HG02943 (cell line): ENCODE measurements around the gene SUB1.

ENCODE experiments used
- ATAC-seq: cut with Tn5 transposase; IDR thresholded peaks from one replicate; pipeline ENCODE4 v1.9.1; 2021; ENCODE audit warnings: mild to moderate bottlenecking, low read depth, moderate library complexity; ENCODE audit not compliant: unreplicated experiment

The SUB1 gene

DNA sequence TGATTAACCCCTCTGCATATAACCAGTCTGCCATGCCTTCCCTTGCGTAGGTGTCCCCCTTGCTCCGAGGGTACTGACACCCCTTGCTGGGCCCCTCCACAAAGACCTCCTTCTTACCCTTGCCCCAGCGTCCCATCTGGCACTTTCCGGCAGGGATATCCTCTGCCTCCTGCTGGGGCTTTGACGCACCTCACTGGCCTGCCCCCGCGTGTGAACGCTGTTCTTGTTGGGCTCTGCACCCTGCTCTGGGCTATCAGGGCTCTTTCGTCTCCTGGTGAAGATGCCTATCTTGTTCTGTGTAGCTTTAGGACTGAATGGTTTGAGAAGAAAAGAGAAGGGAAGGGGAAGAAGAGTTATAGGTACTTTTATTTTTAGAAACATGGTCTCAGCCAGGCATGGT lies 53.0 kb downstream of the SUB1 start:
- no peak for ATAC-seq

DNA sequence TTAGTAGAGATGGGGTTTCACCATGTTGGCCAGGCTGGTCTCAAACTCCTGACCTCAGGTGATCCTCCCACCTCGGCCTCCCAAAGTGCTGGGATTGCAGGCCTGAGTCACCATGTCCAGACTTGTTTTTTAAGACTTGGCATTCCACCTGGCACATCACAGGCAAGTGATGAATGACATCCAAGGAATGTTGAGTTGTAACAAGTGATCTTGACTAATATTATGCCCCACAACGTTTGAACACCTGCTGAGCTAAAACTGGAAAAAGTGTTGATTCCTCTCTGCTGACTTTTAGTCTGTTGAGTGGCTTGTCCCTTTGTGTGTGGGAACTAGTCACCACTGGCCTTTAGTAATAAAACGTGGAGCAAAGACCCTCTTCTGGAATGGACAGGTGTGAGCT lies 54.6 kb downstream of the SUB1 start:
- no peak for ATAC-seq

DNA sequence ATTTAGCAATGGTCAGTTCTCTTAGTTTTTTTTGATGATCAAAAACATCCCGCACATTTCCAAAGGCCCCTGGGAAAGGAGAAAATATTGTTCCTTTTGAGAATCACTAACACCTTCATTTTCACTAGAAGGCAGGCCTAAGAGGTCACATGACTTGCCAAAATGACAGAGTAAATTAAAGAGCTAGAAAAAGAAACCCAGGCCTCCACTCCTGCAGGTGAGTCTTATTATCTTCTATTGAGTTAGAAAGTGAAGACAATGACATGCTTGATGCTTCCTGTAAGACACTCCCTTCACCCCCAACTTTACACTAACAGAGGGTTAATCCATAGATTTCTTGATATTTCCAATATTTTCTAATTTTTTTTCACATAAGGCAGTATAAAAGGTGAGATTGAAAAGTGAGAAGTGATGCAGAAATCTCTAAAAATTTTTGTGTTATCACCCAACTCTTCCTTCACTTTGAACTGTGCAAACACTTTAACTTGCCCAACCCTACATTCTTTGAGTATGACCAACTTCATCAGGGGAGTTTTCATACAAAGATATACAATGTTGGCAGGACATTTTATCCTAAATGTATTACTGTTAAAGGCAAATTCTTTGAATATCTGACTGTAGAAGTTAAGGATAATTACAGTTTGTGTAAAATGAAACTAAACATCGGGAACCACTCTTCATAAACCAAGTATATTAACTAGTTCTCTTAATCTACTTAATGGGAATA lies 57.1 kb downstream of the SUB1 start:
- ATAC-seq = no peak

DNA sequence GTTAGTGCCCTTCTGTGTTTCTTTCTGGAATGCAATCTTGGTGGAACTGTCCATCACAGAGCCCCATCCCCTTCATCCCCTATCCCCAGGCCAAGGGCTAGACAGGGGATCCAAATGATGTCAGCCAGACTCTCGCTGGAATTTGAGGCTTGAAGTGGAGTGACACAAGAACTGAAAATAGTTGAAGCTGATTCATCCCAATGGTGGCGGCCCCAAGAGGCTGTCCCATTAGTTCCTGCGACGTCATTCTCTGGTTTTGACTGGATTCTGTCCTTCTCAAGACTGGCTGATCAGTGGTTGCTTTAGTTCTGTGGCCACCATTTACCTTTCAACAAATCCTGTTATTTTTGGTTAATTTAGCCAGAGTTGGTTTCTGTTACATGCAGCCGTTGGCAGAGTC lies 59.9 kb downstream of the SUB1 start:
- no peak for ATAC-seq

DNA sequence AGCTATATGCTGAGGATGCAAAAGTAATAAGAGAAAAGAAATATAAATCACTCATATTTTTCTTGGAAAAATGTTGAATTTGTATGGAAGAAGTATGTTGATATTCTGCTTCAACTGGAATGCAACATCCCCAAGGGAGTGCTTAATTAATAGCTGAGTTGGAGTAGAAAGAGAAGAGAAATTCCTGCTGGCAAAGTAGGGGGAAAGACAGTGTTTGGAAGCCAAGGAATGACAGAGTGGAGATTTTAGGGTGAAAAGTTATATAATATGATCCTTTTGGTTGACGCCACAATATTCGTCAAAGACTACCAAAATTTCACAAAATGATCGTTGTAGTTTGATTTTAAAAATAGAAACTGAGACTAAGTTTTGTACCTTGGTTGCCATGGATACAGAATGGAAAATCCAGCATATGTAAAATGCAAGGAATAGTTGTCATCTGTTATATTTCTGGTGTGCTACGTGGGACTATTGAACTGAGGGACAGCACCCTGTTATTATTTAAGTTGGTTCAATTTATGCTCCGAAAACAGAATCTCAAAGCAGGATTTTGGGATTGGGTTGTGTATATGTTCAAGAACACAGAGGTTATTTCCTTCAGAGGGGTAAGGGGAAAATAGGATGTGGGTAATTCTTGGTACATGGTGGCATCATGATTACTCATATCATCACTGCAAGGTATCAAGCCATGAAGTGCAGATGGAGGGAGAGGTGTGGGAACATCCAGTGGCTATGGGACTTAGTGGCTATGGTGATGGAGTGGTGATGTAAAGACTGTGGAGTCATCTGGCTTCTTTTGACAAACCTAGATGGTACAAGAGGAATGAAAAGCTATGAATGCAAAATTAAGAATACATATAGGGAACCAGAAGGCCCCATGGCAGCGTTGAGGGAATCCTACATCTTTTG lies 61.0 kb downstream of the SUB1 start:
- ATAC-seq = no peak

DNA sequence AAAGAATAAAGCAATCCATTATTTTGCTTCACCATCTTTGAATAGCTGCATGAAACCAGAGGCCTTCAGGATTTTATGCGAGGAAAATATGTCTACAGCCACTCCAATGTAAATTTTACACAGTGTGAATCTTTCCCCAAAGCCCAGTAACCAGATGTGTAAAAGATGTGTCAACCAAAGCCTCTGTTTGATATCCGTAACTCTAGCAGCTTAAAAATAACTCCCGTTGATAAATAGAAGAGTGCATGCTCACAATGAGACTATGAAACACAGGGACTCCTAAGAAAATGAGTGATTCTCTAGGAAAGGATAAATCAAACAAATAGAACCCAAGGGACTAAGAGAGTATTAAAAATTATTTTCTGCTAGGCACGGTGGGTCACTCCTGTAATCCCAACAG lies 65.7 kb downstream of the SUB1 start:
- ATAC-seq = no peak

DNA sequence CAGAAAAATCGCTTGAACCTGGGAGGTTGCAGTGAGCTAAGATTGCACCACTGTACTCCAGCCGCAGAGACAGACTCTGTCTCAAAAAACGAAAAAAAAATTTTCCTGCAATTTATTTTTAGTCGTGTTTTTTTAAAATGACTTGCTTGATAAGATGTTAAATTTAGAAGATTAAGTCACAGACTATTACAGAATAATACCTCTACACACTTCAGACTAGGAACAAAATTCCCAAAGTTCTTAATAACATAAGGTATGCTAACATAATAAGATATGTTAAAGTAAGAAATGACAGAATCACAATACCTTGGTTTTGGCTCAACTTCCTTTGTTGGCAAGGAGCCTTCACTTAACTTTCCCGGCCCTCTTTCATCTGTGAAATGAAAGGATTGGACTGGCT lies 66.3 kb downstream of the SUB1 start:
- no peak for ATAC-seq
